Endothelial cell (in vitro differentiated cells): ENCODE measurements around the gene VANGL2. TPM values are rescaled to one million over a fixed set of nuclear protein-coding genes. Genes with fewer than 3 reads are reported as not detected.

ENCODE experiments used
- DNase-seq: peaks from one replicate; pipeline ENCODE4 v3.0.0; 2021; ENCODE audit warnings: low spot score
- H3K27ac Mint-ChIP-seq: one replicate; pipeline ENCODE4 v1.8.0; 2021; ENCODE audit warnings: mixed read lengths, inconsistent platforms; ENCODE audit not compliant: unreplicated experiment
- H3K27me3 Mint-ChIP-seq: one replicate; pipeline ENCODE4 v1.8.0; 2021; ENCODE audit warnings: mild to moderate bottlenecking, moderate library complexity, mixed read lengths, inconsistent platforms; ENCODE audit not compliant: unreplicated experiment
- H3K36me3 Mint-ChIP-seq: one replicate; pipeline ENCODE4 v1.8.0; 2021; ENCODE audit warnings: mild to moderate bottlenecking, low read depth, mixed read lengths, inconsistent platforms; ENCODE audit not compliant: unreplicated experiment
- H3K4me1 Mint-ChIP-seq: one replicate; pipeline ENCODE4 v1.8.0; 2021; ENCODE audit warnings: mild to moderate bottlenecking, mixed read lengths, inconsistent platforms; ENCODE audit not compliant: unreplicated experiment
- H3K4me3 Mint-ChIP-seq: one replicate; pipeline ENCODE4 v1.8.0; 2021; ENCODE audit warnings: mild to moderate bottlenecking, mixed read lengths, inconsistent platforms; ENCODE audit not compliant: unreplicated experiment
- H3K9me3 Mint-ChIP-seq: one replicate; pipeline ENCODE4 v1.8.0; 2021; ENCODE audit warnings: mixed read lengths, inconsistent platforms; ENCODE audit not compliant: unreplicated experiment
- total RNA-seq: library from RNA; stranded (reverse); fragmentation: NEBNext Ultra II Directional; extraction: Animal tissue kit (Norgen Biotek cat#: 25700); gene quantifications from one replicate; pipeline ENCODE4 v1.2.1, GENCODE V29; 2021; ENCODE audit not compliant: unreplicated experiment
- TF ChIP-seq, protein P1 (sequence below): fragments of 200-600 bp; sonication (generic); IDR thresholded peaks from one replicate; pipeline ENCODE4 v1.5.0; 2021; ENCODE audit warnings: antibody characterized with exemption; ENCODE audit not compliant: unreplicated experiment

Gene VANGL2
- total RNA-seq, 1 donor from 2014 or later = 79.8 TPM

DNA sequence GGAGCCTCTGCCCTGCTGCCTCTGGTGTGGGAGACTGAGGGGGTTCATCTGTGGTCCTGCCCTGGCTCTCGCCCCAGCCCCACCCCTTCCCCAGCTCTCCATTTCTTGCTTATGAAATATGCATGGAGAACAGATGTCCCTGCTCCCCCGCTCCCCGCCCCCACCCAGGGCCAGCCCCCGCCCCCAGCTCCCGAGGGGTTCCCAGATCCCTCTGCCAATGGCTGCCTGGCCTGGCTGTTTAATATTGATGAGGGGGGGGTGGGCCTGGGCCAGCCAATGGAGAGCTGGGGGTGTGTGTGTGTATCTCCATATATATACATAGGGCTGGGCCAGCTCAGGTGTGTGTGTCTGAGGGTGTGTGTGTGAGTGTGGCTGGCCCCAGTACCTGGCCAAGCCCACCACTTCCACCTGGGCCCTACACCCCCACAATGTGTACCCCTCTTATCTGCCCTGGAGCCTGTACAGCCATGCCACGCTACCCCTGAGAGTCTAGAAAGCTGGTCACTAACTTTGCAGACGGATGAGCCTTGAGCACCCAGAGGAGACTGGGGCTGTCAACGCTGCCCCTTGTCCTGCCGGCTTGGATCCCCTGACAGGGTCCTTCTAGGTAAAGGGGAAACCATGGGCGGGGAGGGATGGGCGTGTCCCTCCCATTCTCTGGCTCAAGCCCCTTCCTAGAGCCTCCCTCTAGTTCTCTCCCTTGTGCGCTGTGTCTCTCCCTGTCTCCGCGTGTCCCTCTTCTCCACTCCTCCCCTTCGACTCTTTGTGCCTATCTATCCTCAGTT lies 33.4 kb upstream of the VANGL2 start, which contains the start of gene NHLH1:
Gene NHLH1, plus strand, starts transcription at position 341 of the 785 bp plus-strand sequence. CDS start 3,661 bp downstream, outside the sequence.
- Mint-ChIP-seq H3K4me1 (peaks cover 28% of the 10 kb centered on the region), H3K36me3 (peaks cover 12% of the 10 kb centered on the region), H3K4me3 (peak within 1 kb of the TSS; percentile 47), H3K9me3 (no peaks in the 10 kb centered on the region), H3K27ac (peak within 1 kb of the TSS; percentile 52), H3K27me3 (peaks cover 9% of the 10 kb centered on the region)
- TF ChIP-seq, protein P1, sequence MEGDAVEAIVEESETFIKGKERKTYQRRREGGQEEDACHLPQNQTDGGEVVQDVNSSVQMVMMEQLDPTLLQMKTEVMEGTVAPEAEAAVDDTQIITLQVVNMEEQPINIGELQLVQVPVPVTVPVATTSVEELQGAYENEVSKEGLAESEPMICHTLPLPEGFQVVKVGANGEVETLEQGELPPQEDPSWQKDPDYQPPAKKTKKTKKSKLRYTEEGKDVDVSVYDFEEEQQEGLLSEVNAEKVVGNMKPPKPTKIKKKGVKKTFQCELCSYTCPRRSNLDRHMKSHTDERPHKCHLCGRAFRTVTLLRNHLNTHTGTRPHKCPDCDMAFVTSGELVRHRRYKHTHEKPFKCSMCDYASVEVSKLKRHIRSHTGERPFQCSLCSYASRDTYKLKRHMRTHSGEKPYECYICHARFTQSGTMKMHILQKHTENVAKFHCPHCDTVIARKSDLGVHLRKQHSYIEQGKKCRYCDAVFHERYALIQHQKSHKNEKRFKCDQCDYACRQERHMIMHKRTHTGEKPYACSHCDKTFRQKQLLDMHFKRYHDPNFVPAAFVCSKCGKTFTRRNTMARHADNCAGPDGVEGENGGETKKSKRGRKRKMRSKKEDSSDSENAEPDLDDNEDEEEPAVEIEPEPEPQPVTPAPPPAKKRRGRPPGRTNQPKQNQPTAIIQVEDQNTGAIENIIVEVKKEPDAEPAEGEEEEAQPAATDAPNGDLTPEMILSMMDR = no peak
- no peak for DNase-seq

DNA sequence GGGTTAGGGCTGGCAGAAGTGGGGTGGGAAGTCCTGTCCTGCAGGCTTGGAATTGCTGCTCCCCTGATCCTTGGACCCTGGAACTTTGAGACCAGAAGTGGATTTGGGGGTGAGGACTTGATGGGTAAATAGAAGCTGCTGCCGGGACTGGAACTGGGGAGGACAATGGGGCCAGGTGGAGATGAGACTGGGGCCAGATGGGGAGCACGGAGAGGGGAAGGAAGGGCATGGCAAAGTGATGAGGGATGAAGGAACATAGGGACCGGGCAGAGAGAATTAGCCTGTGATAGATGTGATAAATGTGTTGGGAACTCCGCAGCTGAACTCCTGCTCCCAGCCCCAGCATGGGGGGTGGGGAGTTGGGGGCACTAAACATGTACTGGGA lies 32.9 kb upstream of the VANGL2 start:
- Mint-ChIP-seq H3K4me3 (peak overlapping the region; percentile 47), H3K27me3 (peaks cover 4% of the 10 kb centered on the region), H3K27ac (peak overlapping the region; percentile 52), H3K36me3 (peaks cover 12% of the 10 kb centered on the region), H3K4me1 (peaks cover 23% of the 10 kb centered on the region), H3K9me3 (no peaks in the 10 kb centered on the region)
- no peak for DNase-seq
- TF ChIP-seq, protein P1 = no peak

DNA sequence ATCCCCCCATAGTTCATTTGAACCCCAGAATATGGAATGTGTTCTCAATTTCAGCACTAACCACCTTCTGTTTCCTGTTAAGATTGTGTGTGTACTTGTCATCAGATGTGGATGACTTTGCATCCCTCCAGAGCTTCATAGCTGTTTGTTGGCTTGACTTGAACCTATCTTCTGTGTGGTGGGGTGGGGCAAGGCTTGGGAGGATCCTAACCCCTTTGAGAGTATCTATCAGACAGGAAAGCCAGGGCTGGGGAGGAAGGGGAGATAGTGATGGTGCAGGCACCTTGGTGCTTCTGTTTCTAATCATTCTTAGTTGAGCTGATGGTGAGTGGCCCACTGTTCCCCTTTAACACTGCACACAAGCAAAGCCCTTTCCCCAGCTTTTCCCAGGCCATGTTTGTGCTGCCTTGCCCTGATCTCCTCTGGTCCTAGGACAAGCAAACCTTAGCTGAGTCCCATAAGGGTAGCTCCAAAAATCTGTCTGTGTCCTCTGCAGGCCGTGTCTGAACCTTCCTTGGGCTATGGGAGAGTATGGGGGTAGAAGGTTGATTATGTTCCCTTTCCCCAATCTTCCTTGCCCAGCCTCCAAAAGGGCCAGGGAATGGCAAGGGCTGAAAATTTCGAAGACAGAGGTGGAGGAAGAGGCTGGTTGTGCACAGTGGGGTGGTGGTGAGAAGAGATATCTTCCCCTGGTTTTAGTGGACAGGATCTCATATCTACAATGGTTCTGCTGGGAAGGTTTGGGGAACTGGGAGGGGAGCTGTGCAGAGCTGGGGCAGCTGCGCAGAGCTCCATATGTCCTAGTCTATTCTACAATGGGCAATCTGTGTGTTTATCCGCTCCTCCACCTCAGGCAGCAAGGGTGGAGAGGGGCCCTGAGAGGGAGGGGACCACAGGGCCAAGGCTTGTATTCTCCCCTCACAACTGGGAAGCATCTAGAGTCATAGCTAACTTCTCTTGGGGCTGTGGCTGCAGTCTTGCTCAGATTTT lies 32.1 kb upstream of the VANGL2 start:
- Mint-ChIP-seq H3K27ac (no peak overlapping the region), H3K4me3 (no peak overlapping the region), H3K36me3 (peaks cover 11% of the 10 kb centered on the region), H3K4me1 (peaks cover 18% of the 10 kb centered on the region), H3K27me3 (peaks cover 4% of the 10 kb centered on the region), H3K9me3 (no peaks in the 10 kb centered on the region)
- no peak for DNase-seq
- TF ChIP-seq, protein P1 = no peak

DNA sequence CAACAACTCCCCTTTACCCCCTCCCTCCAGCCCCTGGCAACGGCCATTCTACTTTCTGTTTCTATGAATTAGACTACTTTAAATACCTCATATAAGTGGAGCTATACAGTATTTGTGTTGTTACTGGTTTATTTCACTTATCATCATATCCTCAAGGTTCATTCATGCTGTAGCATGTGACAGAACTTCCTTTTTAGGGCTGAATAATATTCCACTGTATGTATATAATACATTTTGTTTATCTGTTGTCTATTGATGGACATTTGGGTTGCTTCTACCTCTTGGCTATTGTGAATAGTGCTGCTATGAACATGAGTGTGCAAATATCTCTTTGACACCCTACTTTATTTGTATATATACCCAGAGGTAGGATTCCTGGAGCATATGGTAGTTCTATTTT lies 31.3 kb upstream of the VANGL2 start:
- Mint-ChIP-seq H3K4me1 (peaks cover 12% of the 10 kb centered on the region), H3K9me3 (no peaks in the 10 kb centered on the region), H3K4me3 (no peak overlapping the region)

More for the DNA sequence above, 31.3 kb upstream of the VANGL2 start:
- H3K27me3 Mint-ChIP-seq = peaks cover 6% of the 10 kb centered on the region
- no peak for DNase-seq
- TF ChIP-seq, protein P1 = no peak
- H3K27ac Mint-ChIP-seq = no peak overlapping the region
- peaks cover 8% of the 10 kb centered on the region for H3K36me3 Mint-ChIP-seq
